NCI-H2196 treated with DMSO at 0.1 percent for 48 hours (cell line): Measurements from ENCODE around the gene KRTAP5-3.
"Not testable (repeated sequence)": the region's sequence is repeated elsewhere in the genome, so short reads cannot be mapped to it uniquely, and the experiment has no call there.

ENCODE experiments used
- DNase-seq: peaks from one replicate; lab custom pipeline; 2025; ENCODE audit not compliant: unreplicated experiment; lab: John Stamatoyannopoulos, UW

Gene KRTAP5-3

DNA sequence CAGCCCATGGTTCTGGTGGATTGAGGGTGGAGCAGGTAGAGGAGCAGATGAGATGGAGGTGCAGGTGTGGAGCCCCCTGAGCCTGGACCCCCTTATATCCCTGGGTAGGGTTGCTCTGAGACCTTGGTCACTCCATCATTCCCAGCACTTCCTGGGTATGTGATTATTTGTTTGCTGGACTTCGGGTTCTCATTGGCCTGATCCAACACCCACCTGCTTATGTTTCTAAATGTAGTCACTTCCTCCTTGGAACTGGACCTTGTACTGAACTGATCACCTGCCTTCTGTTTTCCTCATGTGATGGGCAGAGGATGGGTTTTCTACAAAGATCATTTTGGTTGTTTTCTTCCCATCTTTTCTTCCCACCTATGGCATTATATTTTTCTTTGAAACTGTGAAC lies 13.8 kb upstream of the KRTAP5-3 start, which contains the start of gene KRTAP5-4:
Gene KRTAP5-4 (minus strand): TSS at position 53 of the 400 bp plus-strand sequence. CDS start 45 bp downstream, at position 8.
- no peak for DNase-seq

DNA sequence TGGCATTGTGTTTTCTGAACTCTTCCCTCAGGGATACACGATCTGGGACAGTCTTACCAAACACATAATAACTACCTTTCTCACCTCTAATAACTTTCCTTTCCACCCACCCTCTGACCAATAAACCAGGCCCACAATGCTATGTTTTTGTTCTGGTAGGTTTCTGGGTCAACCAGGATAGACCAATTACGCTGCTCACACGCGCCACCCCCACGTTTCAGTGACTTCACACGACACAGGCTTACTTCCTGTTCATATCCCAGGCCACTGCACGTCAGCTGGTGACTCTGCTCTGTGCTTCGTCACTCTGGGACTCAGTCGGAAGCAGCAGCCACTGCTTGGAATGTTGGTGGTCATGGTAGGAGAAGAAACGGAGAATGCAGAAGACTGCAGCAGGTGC lies 11.2 kb upstream of the KRTAP5-3 start:
- no peak for DNase-seq

DNA sequence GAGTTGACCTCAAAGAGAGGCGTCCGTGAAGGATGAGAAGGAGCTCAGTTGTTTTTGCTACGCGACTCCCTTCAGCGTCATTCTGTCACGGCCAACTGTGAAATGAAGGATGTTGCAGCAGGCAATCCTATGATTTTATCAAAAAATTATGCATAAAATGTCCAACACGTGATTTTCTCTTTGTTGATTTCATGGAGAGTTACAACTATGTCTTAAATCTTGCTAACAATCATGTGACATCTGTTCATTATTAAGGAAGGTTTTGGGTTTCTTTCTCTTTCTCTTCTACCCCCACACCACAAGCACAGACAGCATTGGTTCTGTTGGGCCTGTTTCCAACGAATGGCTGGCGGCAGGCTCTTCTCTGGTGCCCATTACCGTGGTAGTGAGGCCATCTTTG lies 10.0 kb upstream of the KRTAP5-3 start:
- no peak for DNase-seq

DNA sequence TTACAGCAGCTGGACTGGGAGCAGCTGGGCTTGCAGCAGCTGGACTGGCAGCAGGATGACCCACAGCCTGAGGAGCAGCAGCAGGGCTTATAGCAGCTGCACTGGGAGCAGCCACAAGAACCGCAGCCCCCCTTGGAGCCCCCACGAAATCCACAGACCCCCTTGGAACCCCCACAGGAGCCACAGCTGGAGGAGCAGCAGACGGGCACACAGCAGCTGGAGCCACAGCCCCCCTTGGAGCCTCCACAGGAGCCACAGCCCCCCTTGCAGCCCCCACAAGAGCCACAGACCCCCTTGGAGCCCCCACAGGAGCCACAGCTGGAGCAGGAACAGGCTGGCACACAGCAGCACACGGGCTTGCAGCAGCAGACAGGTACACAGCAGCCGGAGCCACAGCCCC lies 362 bp downstream of the KRTAP5-3 start:
- not testable (repeated sequence) for DNase-seq

DNA sequence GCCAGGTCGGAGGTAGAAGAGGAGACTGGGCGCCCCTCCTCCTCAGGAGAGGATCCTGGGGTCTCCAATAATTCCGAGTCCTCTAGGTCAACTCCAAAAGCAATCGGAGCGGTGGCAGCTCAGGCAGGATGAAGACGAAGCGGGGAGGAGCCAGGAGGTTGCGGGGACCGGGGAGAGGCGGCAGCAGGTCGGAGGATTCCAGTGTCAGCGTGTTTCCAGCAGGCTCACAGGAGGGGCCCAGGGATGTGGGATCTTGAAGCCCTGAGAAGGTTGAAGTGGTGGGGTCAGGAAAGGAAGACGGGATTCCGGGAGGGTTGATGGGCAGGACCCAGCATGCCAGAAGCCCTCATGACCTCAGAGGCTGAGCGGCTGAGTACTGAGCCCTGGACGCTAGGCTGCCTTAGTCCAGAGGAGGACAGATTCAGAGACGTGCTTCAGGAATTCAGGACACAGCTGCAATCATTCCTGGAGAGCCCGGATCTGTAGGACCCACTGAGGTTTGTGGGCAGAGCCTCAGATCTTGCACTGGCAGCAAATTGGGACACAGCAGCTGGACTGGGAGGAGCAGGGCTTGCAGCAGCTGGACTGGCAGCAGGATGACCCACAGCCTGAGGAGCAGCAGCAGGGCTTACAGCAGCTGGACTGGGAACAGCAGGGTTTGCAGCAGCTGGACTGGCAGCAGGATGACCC lies 962 bp downstream of the KRTAP5-3 start:
- not testable (repeated sequence) for DNase-seq

DNA sequence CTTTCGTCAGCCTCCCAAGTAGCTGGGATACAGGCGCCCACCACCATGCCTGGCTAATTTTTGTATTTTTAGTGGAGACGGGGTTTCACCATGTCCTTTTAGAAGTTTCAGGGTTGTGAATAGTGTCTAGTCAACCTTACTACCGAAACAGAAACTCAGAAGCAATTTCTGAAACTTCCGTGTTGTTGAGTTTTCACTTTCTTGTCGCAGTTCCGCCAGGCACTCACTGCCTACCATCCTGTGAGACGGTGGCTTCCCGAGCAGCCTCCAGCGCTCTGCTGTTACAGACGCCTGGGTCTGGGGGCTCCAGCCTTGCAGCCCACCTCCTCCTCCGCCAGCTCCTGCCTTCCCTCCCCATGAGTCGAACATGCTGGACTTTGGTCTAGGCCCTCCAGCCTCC lies 2.3 kb downstream of the KRTAP5-3 start:
- not testable (repeated sequence) for DNase-seq

DNA sequence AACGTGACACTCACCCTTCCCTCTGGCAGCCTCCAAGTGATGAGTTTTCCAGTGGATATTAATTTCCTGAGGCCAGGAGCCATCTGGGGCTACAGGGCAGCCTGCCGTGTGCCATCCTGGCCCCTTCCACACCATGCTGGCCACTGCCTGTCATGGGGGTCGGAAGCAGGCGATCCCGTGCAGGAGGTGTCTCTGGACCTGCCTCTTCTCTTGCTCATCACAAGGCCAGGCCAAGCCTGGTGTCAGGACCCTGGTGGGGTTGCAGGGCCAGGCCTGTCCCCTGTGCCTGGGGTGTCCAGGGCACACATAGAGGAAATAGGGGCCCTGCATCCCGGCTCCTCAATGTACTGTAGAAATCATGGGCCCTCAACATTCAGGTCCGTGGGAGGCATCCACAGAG lies 3.6 kb downstream of the KRTAP5-3 start:
- DNase-seq = no peak

DNA sequence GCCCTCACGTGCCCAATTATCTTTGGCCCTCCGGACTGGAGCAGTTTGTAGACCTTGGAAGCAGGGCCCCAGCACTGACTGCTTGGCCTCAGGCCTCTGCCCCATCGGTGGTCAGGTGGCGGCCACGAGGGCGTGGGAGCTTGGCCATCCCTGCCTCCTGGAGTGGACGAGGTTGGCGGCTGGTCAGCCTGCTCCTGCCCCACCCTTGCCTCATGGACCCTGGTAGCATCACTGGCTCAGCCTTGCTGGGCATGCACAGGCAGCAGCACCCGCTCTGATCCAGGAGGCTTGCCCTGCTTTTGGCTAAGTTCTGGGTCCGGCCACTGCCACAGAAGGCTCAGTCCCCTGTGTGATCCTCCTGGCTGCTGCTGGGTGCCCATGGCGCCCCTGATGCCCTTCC lies 4.1 kb downstream of the KRTAP5-3 start:
- no peak for DNase-seq

DNA sequence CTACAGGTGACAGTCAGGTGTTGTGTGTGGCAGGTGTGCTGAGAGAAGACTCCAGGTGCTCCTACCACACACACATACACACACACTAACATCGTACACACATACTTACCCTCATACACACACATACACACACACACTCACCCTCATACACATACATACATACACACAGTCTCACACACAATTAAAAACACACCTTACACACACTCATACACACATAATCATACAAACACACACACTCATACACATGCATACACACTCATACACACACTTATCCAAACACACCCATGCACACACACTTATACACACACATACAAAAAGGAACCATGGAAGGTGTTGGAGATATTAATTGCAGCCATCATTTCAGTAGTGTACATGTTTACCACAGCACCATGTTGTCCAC lies 4.6 kb downstream of the KRTAP5-3 start:
- no peak for DNase-seq

DNA sequence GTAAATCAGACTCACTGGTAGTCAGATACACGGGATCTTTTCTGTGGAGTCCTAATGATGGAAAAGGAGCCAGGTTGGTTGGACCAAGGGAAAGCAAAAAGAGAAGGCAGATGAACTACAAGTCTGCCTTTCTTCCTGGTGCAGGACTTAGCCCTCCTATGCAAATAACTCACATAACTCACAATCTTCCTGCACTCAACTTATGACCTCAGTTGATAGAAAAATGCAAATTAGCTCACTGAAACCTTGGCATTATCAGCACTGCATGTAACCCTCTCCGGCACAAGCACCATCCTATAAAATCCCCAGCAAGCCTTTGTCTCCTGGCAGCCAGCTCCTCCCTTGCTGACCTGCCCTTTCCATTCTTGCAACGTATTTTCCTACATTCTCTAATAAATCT lies 6.6 kb downstream of the KRTAP5-3 start:
- DNase-seq = not testable (repeated sequence)

DNA sequence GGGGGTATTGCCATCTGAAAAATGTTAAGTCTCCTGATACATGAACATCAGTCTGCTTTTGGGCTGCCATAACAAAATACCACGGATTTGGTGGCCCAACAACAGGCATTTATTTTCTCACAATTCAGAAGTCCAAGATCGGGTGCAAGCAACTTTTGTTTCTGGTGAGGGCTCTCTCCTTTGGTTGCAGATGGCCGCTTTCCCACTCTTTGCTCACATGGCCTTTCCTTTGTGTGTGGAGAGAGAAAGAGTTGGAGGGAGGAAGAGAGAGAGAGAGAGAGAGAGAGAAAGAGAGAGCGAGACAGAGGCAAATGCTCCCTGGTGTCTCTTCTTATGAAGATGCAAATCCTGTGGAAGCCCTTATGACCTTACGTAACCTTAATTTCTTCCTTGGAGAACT lies 7.6 kb downstream of the KRTAP5-3 start:
- DNase-seq = no peak

DNA sequence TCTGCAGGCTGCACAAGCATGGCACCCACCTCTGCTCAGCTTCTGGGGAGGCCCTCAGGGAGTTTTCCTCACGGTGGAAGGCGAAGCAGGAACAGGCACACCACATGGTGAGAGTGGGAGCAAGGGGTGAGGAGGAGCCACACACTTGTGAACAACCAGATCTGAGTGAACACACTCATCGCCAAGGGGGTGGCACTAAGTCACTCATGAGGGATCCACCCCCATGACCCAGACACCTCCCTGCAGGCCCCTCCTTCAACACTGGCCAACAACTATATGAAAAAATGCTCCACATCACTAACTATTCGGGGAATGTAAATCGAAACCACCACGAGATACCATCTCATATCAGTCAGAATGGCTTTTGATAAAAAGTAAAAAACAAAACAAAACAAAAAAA lies 9.4 kb downstream of the KRTAP5-3 start:
- no peak for DNase-seq

DNA sequence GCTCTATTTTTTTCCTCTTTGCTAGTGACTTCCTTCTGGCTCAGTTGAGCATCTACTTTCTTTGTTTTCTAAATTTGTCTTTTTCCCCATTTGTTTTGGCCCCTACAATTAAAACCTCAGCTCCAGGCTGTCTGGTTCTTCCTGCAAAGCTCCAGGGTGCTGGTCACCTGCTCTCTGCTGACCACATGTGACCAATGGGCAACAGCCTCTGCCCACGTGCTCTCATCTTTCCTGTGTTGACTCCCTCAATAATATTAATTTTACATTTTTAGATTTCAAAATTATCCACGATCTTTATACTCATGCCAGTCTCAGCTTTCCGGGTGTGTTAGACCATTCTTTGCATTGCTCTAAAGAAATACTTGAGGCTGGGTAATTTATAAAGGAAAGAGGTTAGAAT lies 9.9 kb downstream of the KRTAP5-3 start:
- not testable (repeated sequence) for DNase-seq

DNA sequence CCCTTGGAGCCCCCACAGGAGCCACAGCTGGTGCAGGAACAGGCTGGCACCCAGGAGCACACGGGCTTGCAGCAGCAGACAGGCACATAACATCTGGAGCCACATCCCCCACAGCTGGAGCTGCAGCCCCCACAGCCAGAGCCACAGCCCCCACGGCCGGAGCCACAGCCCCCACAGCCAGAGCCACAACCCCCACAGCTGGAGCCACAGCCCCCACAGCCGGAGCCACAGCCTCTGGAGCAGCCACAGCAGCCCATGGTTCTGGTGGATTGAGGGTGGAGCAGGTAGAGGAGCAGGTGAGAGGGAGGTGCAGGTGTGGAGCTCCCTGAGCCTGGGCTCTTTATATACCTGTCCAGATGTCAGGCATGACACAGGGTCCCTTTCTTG lies 10.3 kb downstream of the KRTAP5-3 start, which contains the start of gene KRTAP5-2:
Gene KRTAP5-2 (minus strand): TSS at position 301 of the 387 bp plus-strand sequence. CDS start 44 bp downstream, at position 257.
- no peak for DNase-seq

DNA sequence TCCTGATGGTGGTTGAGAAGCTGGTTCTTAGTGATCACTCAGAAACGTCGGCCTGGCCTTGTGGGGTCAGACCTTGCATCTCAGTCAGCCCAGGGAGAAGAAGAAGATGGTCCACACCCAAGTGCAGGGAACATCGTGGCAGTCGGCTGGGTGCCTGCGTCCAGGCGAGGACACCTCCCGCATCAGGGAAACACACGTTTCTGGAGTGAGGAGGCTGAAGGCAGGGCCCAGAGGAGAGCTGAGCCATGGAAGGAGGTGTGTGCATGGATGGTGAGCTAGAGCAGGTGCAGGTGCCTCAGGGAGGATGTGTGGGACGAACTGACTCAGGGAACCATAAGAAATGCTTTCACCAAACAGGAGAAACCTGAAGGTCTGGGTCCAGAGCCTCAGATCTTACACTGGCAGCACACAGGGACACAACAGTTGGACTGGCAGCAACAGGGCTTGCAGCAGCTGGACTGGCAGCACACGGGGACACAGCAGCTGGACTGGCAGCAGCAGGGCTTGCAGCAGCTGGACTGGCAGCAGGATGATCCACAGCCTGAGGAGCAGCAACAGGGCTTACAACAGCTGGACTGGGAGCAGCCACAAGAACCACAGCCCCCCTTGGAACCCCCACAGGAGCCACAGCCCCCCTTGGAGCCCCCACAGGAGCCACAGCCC lies 10.8 kb downstream of the KRTAP5-3 start:
- no peak for DNase-seq

DNA sequence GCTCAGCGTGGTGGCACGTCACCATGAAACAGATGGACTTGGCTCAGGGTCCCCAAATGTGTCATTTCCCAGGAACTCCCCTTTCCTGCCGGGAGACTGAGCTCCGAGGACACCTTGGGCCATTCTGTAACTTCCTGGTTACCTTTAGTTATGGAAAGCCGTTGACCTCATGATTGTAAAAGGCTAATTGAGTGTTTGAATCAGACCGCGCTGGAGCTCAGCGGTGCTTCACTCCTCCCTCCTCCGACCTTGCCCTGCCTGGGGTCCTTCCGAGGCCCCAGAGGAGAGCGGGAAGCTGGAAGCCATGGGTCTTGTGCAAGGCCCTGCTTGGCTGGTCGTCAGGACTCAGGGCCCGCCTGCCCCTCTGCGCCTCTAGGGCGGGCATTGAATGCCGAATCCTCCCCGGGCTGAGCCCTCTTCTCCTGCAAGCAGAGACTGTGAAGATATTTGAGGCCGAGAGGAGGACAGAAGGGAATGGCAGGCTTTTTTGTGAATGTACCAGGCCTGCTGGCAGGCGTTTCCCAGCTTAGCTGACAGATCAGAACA lies 11.6 kb downstream of the KRTAP5-3 start:
- not testable (repeated sequence) for DNase-seq

DNA sequence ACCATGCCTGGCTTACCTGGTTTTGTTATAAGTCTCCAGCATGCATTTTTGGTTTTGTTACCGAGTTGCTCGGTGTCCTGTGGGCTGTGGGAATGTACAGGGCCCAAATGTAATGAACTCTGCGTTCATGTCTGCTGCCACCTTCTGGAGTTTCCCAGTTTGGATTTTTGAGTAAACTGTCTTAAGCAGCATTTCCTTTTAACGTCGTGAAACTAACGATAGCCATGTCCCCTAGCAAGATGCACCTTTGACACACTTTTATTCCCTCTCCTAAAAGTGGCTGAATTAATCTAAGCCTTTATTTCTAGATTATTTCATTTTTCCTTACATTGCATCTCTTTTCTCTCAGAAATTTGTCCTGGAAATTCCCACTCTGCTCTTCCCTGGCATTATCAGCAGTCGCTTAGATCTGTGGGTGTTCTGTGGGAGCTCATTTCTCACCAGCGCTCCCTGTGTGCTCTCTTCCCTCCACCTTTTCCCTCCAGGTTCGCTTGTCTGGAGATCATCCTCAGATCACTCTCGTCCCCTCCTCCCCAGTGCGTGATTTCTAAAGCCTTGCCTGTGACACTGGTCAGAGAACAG lies 12.2 kb downstream of the KRTAP5-3 start:
- not testable (repeated sequence) for DNase-seq

DNA sequence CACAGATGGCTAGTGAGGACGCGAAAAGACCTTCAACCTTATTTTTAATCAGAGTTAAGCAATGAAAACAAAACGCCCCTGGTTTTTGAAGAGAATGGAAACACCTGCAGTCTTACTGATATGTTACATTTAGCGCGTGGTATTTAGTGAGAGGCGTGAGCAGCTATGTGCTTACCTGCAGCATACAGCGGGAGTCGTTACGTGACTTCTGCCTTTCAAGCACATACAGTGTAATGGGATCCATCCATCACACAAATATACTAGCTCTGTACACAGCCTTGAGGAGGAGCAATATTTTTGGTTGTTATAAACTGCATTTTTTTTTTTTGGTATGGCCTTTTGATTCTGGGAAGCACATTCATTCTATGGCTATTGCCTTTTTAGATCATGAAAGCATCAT lies 15.6 kb downstream of the KRTAP5-3 start:
- DNase-seq = no peak

DNA sequence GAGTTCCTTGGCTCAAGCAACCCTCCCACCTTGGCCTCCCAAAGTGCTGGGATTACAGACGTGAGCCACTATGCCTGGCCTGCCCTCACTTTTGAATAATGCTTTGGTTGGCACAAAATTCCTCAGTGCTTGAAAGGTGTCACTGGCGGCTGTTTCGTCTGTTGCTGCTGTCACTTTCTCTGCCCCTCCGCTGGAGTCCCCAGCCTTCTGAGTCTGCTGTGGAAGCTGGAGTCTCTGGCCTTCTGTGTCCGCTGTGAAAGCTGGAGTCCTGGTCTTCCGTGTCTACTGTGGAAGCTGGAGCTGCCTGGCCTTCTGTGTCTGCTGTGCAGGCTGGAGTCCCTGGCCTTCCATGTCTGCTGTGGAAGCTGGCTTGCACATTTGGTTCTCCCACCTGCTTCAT lies 18.3 kb downstream of the KRTAP5-3 start:
- DNase-seq = no peak

DNA sequence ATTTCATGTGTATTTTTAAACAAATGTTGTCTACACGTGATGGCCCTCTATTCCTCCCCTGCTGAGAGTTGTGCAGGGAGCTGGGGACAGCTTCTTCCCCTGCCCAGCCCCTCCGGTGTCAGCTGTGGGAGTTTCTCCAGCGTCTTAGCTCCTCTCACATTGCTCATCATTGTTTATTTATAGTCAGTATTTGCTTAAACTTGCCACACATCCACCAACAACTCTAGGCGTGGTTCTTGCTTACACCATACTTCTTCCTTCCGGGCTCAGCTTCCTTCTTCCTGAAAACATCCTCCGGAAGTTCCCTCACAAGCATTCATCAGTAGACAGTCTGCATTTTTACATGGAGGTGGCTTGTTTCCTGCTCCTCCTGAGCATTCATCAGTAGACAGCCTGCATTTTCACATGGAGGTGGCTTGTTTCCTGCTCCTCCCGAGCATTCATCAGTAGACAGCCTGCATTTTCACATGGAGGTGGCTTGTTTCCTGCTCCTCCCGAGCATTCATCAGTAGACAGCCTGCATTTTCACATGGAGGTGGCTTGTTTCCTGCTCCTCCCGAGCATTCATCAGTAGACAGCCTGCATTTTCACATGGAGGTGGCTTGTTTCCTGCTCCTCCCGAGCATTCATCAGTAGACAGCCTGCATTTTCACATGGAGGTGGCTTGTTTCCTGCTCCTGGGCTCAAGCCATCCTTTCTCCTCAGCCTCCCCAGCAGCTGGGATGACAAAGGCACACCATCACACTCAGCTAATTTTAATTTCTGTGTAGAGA lies 18.9 kb downstream of the KRTAP5-3 start:
- DNase-seq = not testable (repeated sequence)

DNA sequence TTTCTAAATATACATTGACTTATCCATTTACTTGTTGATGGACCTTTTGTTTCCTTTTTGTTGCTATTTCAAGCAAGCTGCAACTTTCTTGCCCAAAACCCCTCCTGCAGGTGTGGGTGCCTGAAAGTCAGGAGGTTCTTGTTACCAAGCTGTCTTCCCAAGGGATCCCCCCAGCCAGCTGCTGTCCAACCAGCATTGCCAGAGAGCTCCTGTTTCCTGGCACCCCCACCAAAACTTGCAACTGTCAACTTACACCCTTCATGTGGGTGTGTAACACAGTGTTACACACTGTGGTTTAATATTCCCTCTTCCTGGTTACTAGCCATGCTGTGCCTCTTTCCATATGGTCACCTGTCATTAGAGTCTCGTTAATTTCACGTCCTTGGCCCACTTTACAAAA lies 21.6 kb downstream of the KRTAP5-3 start:
- no peak for DNase-seq
